A549 (cell line): Measurements from ENCODE around the gene LARGE1. TPM values are rescaled to one million over a fixed set of nuclear protein-coding genes. Genes with fewer than 3 reads are reported as not detected.

Experiments used
- ATAC-seq, 2 experiments: fragments of 200-7000 bp in 1 of 2; fragments of >200 bp in 1 of 2; cut with Nextera tagmentation in 1 of 2; cut with Tn5 transposase in 1 of 2; 3 replicates each; pipeline versions ENCODE4 v1.8.0 to v1.9.1; 2018 to 2020; ENCODE audit warnings: mild to moderate bottlenecking in 1 of 2, moderate library complexity in 1 of 2
- CTCF ChIA-PET: fragments of 300-600 bp; sonication (Branson Sonifier 250); formaldehyde crosslinking; extraction: SDS; loops from one replicate; lab custom pipeline; 2021; ENCODE audit warnings: antibody characterized with exemption, inconsistent platforms; lab: Yijun Ruan, JAX
- POLR2A ChIA-PET: fragments of 350-600 bp; formaldehyde crosslinking; extraction: SDS; loops from one replicate; lab custom pipeline; 2021; ENCODE audit warnings: antibody characterized with exemption, inconsistent platforms; lab: Yijun Ruan, JAX
- DNase-seq, 2 experiments: peaks; one replicate each; pipeline versions ENCODE4 v3.0.0 to v3.0.0-alpha.2; 2011 to 2016; ENCODE audit warnings: low read depth in 1 of 2, low spot score in 1 of 2
- FAIRE-seq: peaks from 2 replicates; lab custom pipeline; 2011; peaks lifted over from hg19 to GRCh38; lab: Jason Lieb, UNC
- H3K27ac ChIP-seq, 2 experiments: fragments of >200 bp; sonication (Bioruptor Twin); formaldehyde crosslinking; 3 replicates each; pipeline ENCODE4 v1.5.1; 2016 to 2017
- H3K4me1 ChIP-seq: fragments of >200 bp; sonication (Bioruptor Twin); formaldehyde crosslinking; 3 replicates; pipeline ENCODE4 v1.6.1; 2016
- H3K4me2 ChIP-seq: fragments of >200 bp; sonication (Bioruptor Twin); formaldehyde crosslinking; 3 replicates; pipeline ENCODE4 v1.6.1; 2016
- H3K4me3 ChIP-seq: fragments of >200 bp; sonication (Bioruptor Twin); formaldehyde crosslinking; 3 replicates; pipeline ENCODE4 v1.5.1; 2016
- H3K9me3 ChIP-seq: fragments of >200 bp; sonication (Bioruptor Twin); formaldehyde crosslinking; 3 replicates; pipeline ENCODE4 v1.6.1; 2016
- ATOH8 ChIP-seq: fragments of 250-450 bp; sonication (Bioruptor Pico); IDR thresholded peaks from 2 replicates; pipeline ENCODE4 v1.5.0; 2020; ENCODE audit warnings: low read depth, mild to moderate bottlenecking, moderate library complexity
- CBX8 ChIP-seq: fragments of 200-600 bp; sonication (generic); IDR thresholded peaks from 2 replicates; pipeline ENCODE4 v1.6.1; 2016
- EHF ChIP-seq: fragments of 250-450 bp; sonication (Bioruptor Pico); IDR thresholded peaks from 2 replicates; pipeline ENCODE4 v1.5.0; 2020; ENCODE audit warnings: mild to moderate bottlenecking
- EHMT2 ChIP-seq: fragments of 200-600 bp; sonication (generic); IDR thresholded peaks from 2 replicates; pipeline ENCODE4 v1.6.1; 2016; ENCODE audit warnings: antibody characterized with exemption, low read depth, mild to moderate bottlenecking, moderate library complexity
- FOSL2 ChIP-seq, 2 experiments: fragments of 450-650 bp in 1 of 2; fragments of >200 bp in 1 of 2; sonication (Bioruptor Twin) in 1 of 2; formaldehyde crosslinking; IDR thresholded peaks; 2 replicates each; pipeline versions ENCODE4 v1.5.0 to v1.6.1; 2016 to 2020; ENCODE audit warnings: mild to moderate bottlenecking in 1 of 2, moderate library complexity in 1 of 2
- FOXS1 ChIP-seq: fragments of 250-450 bp; sonication (Bioruptor Pico); IDR thresholded peaks from 2 replicates; pipeline ENCODE4 v1.5.0; 2020; ENCODE audit warnings: mild to moderate bottlenecking, moderate library complexity
- HDAC2 ChIP-seq: fragments of 200-600 bp; sonication (generic); IDR thresholded peaks from 2 replicates; pipeline ENCODE4 v1.6.1; 2016
- HES2 ChIP-seq: fragments of >200 bp; sonication (Bioruptor Twin); formaldehyde crosslinking; IDR thresholded peaks from 2 replicates; pipeline ENCODE4 v1.6.1; 2016
- HEYL ChIP-seq: fragments of 250-450 bp; sonication (Bioruptor Pico); IDR thresholded peaks from 2 replicates; pipeline ENCODE4 v1.8.0; 2021; ENCODE audit warnings: mild to moderate bottlenecking, moderate library complexity
- HOXA7 ChIP-seq: fragments of 250-450 bp; sonication (Bioruptor Pico); IDR thresholded peaks from 2 replicates; pipeline ENCODE4 v1.5.0; 2020; ENCODE audit warnings: mild to moderate bottlenecking, moderate library complexity
- JUNB ChIP-seq: fragments of >200 bp; sonication (Bioruptor Twin); formaldehyde crosslinking; IDR thresholded peaks from 2 replicates; pipeline ENCODE4 v1.6.1; 2016
- MAFK ChIP-seq: fragments of 450-650 bp; IDR thresholded peaks from 2 replicates; pipeline ENCODE4 v1.6.1; 2014; ENCODE audit not compliant: partially characterized antibody
- MAZ ChIP-seq: fragments of 150-350 bp; IDR thresholded peaks from 2 replicates; pipeline ENCODE4 v1.6.1; 2014; ENCODE audit warnings: antibody characterized with exemption, low read depth, low read length, borderline replicate concordance
- NPAS2 ChIP-seq: fragments of 250-450 bp; sonication (Bioruptor Pico); IDR thresholded peaks from 2 replicates; pipeline ENCODE4 v1.8.0; 2022; ENCODE audit warnings: mild to moderate bottlenecking, moderate library complexity, borderline replicate concordance
- PHF8 ChIP-seq: fragments of 200-600 bp; sonication (generic); IDR thresholded peaks from 2 replicates; pipeline ENCODE4 v1.6.1; 2016; ENCODE audit warnings: low read depth, mild to moderate bottlenecking, antibody characterized with exemption, moderate library complexity, borderline replicate concordance
- POLR2AphosphoS2 ChIP-seq: conservative IDR thresholded peaks from 2 replicates; pipeline ENCODE4 v1.6.1; 2012; ENCODE audit warnings: low read length, improper control_type of control experiment, inconsistent platforms
- RARB ChIP-seq: fragments of 250-450 bp; sonication (Bioruptor Pico); IDR thresholded peaks from 2 replicates; pipeline ENCODE4 v1.8.0; 2021; ENCODE audit warnings: mild to moderate bottlenecking, moderate library complexity
- RCOR1 ChIP-seq: fragments of 150-350 bp; IDR thresholded peaks from 2 replicates; pipeline ENCODE4 v1.6.1; 2014; ENCODE audit warnings: antibody characterized with exemption, low read length, low read depth
- REST ChIP-seq: fragments of 200-600 bp; sonication (generic); IDR thresholded peaks from 2 replicates; pipeline ENCODE4 v1.6.1; 2016; ENCODE audit warnings: antibody characterized with exemption, mild to moderate bottlenecking, moderate library complexity
- RFX5 ChIP-seq: fragments of 450-650 bp; IDR thresholded peaks from 2 replicates; pipeline ENCODE4 v1.7.1; 2014; ENCODE audit warnings: antibody characterized with exemption, mild to moderate bottlenecking, moderate library complexity
- TFCP2L1 ChIP-seq: fragments of 250-450 bp; sonication (Bioruptor Pico); IDR thresholded peaks from 2 replicates; pipeline ENCODE4 v1.5.0; 2021; ENCODE audit warnings: mild to moderate bottlenecking
- TP53 ChIP-seq: fragments of 250-450 bp; sonication (Bioruptor Pico); IDR thresholded peaks from 2 replicates; pipeline ENCODE4 v1.5.0; 2021; ENCODE audit warnings: mild to moderate bottlenecking, moderate library complexity
- ZNF302 ChIP-seq: fragments of 250-450 bp; sonication (Bioruptor Pico); IDR thresholded peaks from 2 replicates; pipeline ENCODE4 v1.9.0; 2021; ENCODE audit warnings: inconsistent platforms, mild to moderate bottlenecking, moderate library complexity
- ZSCAN20 ChIP-seq: fragments of 250-450 bp; sonication (Bioruptor Pico); IDR thresholded peaks from 2 replicates; pipeline ENCODE4 v1.8.0; 2022; ENCODE audit warnings: mild to moderate bottlenecking, moderate library complexity
- WGBS: methylation state at CpG from one replicate; pipeline ENCODE4 v1.1.6; 2017; ENCODE audit errors: missing lambda C conversion rate; 5-methylcytosine and 5-hydroxymethylcytosine counted together
- polyA plus RNA-seq, 4 experiments: library from polyadenylated mRNA; depleted of rRNA in 3 of 4; stranded (reverse); fragments of >200 nt; fragmentation: RNase III in 1 of 4; extraction: RNeasy Plus Mini Kit Qiagen cat#74134 plus additional on column Dnase treatment in 1 of 4; gene quantifications; 2 replicates in 3 of 4; 3 replicates in 1 of 4; pipeline ENCODE4 v1.2.3, GENCODE V29; 2011 to 2017
- TF ChIP-seq, protein P1 (sequence below): fragments of >200 bp; sonication (Bioruptor Twin); formaldehyde crosslinking; IDR thresholded peaks from 3 replicates; pipeline ENCODE4 v1.6.1; 2016
- TF ChIP-seq, protein P2 (sequence below): IDR thresholded peaks from 2 replicates; pipeline ENCODE4 v1.6.1; 2012; ENCODE audit warnings: low read depth, borderline replicate concordance
- TF ChIP-seq, protein P3 (sequence below): fragments of >200 bp; sonication (Bioruptor Twin); formaldehyde crosslinking; IDR thresholded peaks from 3 replicates; pipeline ENCODE4 v1.5.1; 2016
- TF ChIP-seq, protein P4 (sequence below): IDR thresholded peaks from 2 replicates; pipeline ENCODE4 v1.6.1; 2012

The LARGE1 gene
- polyA plus RNA-seq, 2 of the 4 experiments (the other 2 are of a cell fraction) = 2.7 to 5.8 TPM

DNA sequence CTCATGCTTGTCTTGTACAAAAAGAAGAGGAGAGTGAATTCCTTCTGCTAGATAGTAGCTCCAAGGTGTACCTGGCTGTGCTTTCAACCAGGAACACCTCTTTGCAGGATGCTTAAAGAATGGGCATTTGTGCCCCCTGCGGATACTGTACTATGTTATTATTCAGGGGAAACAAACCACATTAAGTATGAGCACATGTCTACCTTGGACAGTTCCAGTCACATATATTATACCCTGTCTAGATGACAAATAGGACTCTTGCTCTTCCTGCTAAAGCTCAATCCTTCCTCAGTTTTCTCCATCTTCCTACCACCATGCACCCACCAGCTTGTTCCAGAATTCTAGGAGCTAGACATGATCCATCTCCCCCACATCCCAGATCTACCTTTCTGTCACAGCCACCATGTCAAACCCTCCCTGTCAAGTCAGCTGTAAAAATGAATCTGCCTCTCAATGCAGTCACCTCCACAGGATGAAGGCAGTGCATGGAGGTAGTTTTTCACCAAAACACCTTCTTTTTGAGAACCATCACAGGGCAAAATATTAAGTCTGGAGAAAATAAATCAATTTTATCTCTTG, 337.4 kb downstream of the LARGE1 start:
- CTCF ChIA-PET = interaction anchor here (2.1 to 3.4 kb wide), 2 partner anchors 64 to 281 kb away, joined by 9 to 19 read pairs; no protein-coding TSS in a partner anchor
- DNase-seq (no peak), FAIRE-seq (no peak), ATAC-seq (no peak)
- Histone ChIP-seq H3K4me1 (peaks cover 15% of the 10 kb centered on the region), H3K27ac (no peak overlapping the region), H3K9me3 (no peaks in the 10 kb centered on the region), H3K4me3 (no peak overlapping the region), H3K4me2 (no peak overlapping the region)
- WGBS = 36% methylated on average over 1 of the region's 1 CpG
- no peak for TF ChIP-seq EHMT2
- no peak for TF ChIP-seq FOXS1 (CRISPR knock-in tag)
- TF ChIP-seq CBX8 = no peak
- peak; percentile 66; the same call in 1 of the 2 replicates for TF ChIP-seq REST
- TF ChIP-seq, protein P1, sequence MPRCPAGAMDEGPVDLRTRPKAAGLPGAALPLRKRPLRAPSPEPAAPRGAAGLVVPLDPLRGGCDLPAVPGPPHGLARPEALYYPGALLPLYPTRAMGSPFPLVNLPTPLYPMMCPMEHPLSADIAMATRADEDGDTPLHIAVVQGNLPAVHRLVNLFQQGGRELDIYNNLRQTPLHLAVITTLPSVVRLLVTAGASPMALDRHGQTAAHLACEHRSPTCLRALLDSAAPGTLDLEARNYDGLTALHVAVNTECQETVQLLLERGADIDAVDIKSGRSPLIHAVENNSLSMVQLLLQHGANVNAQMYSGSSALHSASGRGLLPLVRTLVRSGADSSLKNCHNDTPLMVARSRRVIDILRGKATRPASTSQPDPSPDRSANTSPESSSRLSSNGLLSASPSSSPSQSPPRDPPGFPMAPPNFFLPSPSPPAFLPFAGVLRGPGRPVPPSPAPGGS = no peak
- TF ChIP-seq, protein P2, sequence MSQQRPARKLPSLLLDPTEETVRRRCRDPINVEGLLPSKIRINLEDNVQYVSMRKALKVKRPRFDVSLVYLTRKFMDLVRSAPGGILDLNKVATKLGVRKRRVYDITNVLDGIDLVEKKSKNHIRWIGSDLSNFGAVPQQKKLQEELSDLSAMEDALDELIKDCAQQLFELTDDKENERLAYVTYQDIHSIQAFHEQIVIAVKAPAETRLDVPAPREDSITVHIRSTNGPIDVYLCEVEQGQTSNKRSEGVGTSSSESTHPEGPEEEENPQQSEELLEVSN = no peak
- TF ChIP-seq, protein P3, sequence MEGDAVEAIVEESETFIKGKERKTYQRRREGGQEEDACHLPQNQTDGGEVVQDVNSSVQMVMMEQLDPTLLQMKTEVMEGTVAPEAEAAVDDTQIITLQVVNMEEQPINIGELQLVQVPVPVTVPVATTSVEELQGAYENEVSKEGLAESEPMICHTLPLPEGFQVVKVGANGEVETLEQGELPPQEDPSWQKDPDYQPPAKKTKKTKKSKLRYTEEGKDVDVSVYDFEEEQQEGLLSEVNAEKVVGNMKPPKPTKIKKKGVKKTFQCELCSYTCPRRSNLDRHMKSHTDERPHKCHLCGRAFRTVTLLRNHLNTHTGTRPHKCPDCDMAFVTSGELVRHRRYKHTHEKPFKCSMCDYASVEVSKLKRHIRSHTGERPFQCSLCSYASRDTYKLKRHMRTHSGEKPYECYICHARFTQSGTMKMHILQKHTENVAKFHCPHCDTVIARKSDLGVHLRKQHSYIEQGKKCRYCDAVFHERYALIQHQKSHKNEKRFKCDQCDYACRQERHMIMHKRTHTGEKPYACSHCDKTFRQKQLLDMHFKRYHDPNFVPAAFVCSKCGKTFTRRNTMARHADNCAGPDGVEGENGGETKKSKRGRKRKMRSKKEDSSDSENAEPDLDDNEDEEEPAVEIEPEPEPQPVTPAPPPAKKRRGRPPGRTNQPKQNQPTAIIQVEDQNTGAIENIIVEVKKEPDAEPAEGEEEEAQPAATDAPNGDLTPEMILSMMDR = no peak
- TF ChIP-seq EHF = no peak
- no peak for TF ChIP-seq TFCP2L1 (CRISPR knock-in tag)
- POLR2A ChIA-PET = no interaction called here

DNA sequence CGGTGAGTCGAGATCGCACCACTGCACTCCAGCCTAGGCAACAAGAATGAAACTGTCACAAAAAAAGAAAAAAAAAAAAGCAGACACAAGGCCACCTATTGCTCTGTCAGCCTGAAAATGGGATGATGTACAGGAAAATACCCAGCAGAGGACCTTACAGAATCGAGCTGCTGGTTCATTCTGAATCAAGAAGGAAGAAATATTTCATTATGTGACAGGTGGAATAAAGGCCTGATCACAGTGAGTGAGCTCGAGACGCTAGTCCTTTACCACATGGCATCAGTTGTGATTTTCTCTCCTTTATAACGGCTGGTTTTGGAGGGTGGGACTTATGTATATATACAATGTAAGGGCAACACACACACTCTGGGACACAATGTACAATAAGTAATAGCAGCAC, 340.0 kb downstream of the LARGE1 start:
- no peak for TF ChIP-seq HDAC2
- no peak for TF ChIP-seq RFX5
- no peak for TF ChIP-seq NPAS2
- TF ChIP-seq RARB (CRISPR knock-in tag) = no peak
- no peak for TF ChIP-seq RCOR1
- no peak for TF ChIP-seq MAZ
- no peak for TF ChIP-seq JUNB
- TF ChIP-seq HOXA7 (CRISPR knock-in tag) = no peak
- no peak for TF ChIP-seq POLR2AphosphoS2
- TF ChIP-seq, protein P4, sequence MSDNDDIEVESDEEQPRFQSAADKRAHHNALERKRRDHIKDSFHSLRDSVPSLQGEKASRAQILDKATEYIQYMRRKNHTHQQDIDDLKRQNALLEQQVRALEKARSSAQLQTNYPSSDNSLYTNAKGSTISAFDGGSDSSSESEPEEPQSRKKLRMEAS = no peak
- TF ChIP-seq FOXS1 (CRISPR knock-in tag) = no peak
- no peak for TF ChIP-seq FOSL2 (IDR thresholded peaks at IDR 0.05)
- TF ChIP-seq FOSL2 (CRISPR knock-in tag; IDR thresholded peaks at IDR 0.05) = no peak
- no peak for TF ChIP-seq HES2
- TF ChIP-seq HEYL (CRISPR knock-in tag) = no peak
- TF ChIP-seq MAFK = no peak
- TF ChIP-seq ZSCAN20 (CRISPR knock-in tag) = no peak
- TF ChIP-seq ZNF302 (CRISPR knock-in tag) = no peak
- no peak for TF ChIP-seq TP53 (CRISPR knock-in tag)
- TF ChIP-seq PHF8 = no peak
- TF ChIP-seq ATOH8 (CRISPR knock-in tag) = no peak
- no peak for DNase-seq
- ChIA-PET CTCF (interaction anchor here (0.9 to 3.9 kb wide), 11 partner anchors 11 to 283 kb away, joined by 3 to 48 read pairs (median 5); no protein-coding TSS in a partner anchor), POLR2A (no interaction called here)
- H3K9me3 ChIP-seq = no peaks in the 10 kb centered on the region
- peaks cover 31% of the 10 kb centered on the region for H3K4me1 ChIP-seq
- H3K4me2 ChIP-seq = no peak overlapping the region
- H3K4me3 ChIP-seq = no peak overlapping the region
- 76% methylated on average over 7 of the region's 7 CpGs for WGBS
- no peak for FAIRE-seq
- no peak for ATAC-seq
- H3K27ac ChIP-seq = no peak overlapping the region
